ENCODE results near the gene PHACTR2. TPM values are rescaled to one million over a fixed set of nuclear protein-coding genes. Genes with fewer than 3 reads are reported as not detected.
A peak's percentile ranks its signal among the peaks of the same experiment; 100 is the strongest.

Gene PHACTR2
- total RNA-seq, 1 donor from 2014 or later = 71.0 TPM

GRCh38 chr6:143742070-143742954 is 64.5 kb downstream of the PHACTR2 start:
- no peak for TF ChIP-seq CTCF (IDR thresholded peaks at IDR 0.05; ENCODE audit: borderline replicate concordance)
- Histone ChIP-seq H3K4me3 (no peak overlapping the region), H3K4me1 (peaks cover 82% of the 10 kb centered on the region), H3K36me3 (no peaks in the 10 kb centered on the region), H3K27me3 (ENCODE audit: low read depth) (no peaks in the 10 kb centered on the region), H3K9me3 (replicated peaks) (no peaks in the 10 kb centered on the region), H3K27ac (replicated peaks) (peak overlapping the region; percentile 77)
- DNase-seq = no peak
- intact Hi-C loops (cut with micrococcal nuclease) = loop anchor here (10.0 kb wide), 1 partner anchor 48 kb away; no protein-coding TSS in a partner anchor

DNA sequence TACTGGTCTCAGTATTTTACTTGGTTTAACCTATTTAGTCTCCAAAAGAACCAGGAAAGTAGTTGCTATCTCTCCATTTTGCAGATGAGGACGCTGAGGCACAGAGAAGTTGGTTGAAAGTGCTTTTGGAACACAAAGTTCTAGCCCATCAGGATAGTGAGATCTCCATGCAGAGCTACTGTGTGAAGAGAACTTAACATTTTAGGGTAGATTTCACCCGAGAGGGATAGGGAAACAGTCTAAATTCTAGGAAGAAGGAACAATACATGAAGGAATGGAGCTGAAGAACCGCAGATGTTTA is 65.1 kb downstream of the PHACTR2 start:
- peaks cover 82% of the 10 kb centered on the region for H3K4me1 ChIP-seq
- intact Hi-C loops (cut with micrococcal nuclease) = loop anchor here (10.0 kb wide), 1 partner anchor 48 kb away; no protein-coding TSS in a partner anchor
- DNase-seq = no peak
- no peaks in the 10 kb centered on the region for H3K27me3 ChIP-seq (ENCODE audit: low read depth)
- H3K36me3 ChIP-seq = no peaks in the 10 kb centered on the region
- H3K27ac ChIP-seq (replicated peaks) = peak overlapping the region; percentile 77
- H3K4me3 ChIP-seq = peak overlapping the region; percentile 18
- H3K9me3 ChIP-seq (replicated peaks) = no peaks in the 10 kb centered on the region
- TF ChIP-seq CTCF (IDR thresholded peaks at IDR 0.05; ENCODE audit: borderline replicate concordance) = no peak

- Histone ChIP-seq H3K27ac (replicated peaks) (peak overlapping the region; percentile 77), H3K27me3 (ENCODE audit: low read depth) (no peaks in the 10 kb centered on the region), H3K4me3 (peak overlapping the region; percentile 18), H3K36me3 (no peaks in the 10 kb centered on the region), H3K9me3 (replicated peaks) (no peaks in the 10 kb centered on the region), H3K4me1 (peaks cover 79% of the 10 kb centered on the region)
- peak; percentile 48 for DNase-seq
- TF ChIP-seq CTCF (IDR thresholded peaks at IDR 0.05; ENCODE audit: borderline replicate concordance) = no peak
- intact Hi-C loops (cut with micrococcal nuclease) = loop anchor here (10.0 kb wide), 1 partner anchor 49 kb away; no protein-coding TSS in a partner anchor
These were observed 65.8 kb downstream of the PHACTR2 start for GRCh38 chr6:143743301-143744166.

DNA sequence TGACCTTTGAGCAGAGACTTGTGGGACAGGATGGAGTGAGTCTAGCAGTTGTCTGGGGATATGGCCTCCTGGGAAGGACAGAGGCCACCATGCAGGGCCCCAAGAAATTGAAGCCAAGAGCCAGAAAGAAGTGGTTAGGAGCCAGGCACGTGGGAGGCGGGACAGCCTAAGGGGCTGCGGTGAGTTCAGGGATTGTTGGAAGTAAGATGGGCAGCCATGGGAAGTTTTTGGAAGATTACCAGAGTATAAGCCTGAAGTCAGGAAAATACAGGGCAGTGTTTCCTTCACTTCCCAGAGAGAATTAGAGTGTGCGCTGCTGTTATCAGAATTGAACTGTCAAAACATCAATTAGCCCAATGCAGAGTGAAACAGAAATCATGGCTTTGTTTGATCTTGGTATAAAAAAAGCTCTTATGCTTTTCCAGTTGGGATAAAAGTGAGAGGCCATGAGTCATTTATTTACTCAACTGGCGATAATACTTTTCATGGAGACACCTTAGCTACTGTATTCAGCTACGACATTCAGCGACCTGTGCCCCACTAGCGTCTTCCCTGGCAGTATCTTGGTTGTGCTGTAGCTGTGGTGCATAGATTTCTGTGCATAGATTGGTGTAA is 66.9 kb downstream of the PHACTR2 start:
- H3K27ac ChIP-seq (replicated peaks) = peak overlapping the region; percentile 77
- peak overlapping the region; percentile 39 for H3K4me3 ChIP-seq
- no peaks in the 10 kb centered on the region for H3K27me3 ChIP-seq (ENCODE audit: low read depth)
- TF ChIP-seq CTCF (IDR thresholded peaks at IDR 0.05; ENCODE audit: borderline replicate concordance) = no peak
- no peak for DNase-seq
- intact Hi-C loops (cut with micrococcal nuclease) = loop anchor here (10.0 kb wide), 1 partner anchor 50 kb away; no protein-coding TSS in a partner anchor
- H3K36me3 ChIP-seq = peaks cover 6% of the 10 kb centered on the region
- no peaks in the 10 kb centered on the region for H3K9me3 ChIP-seq (replicated peaks)
- H3K4me1 ChIP-seq = peaks cover 71% of the 10 kb centered on the region

Measured in left ventricle myocardium inferior (tissue), 1 donor.